Keratinocyte (primary cell): ENCODE results near the gene PLEKHO2. TPM values are rescaled to one million over a fixed set of nuclear protein-coding genes. Genes with fewer than 3 reads are reported as not detected.

Source experiments
- DNase-seq: peaks from one replicate; pipeline ENCODE4 v3.0.0-alpha.2; 2011; ENCODE audit warnings: low read depth, missing footprints, low spot score
- FAIRE-seq: peaks from 2 replicates; lab custom pipeline; 2011; peaks lifted over from hg19 to GRCh38; lab: Jason Lieb, UNC
- H2AFZ ChIP-seq: 2 replicates; pipeline ENCODE4 v1.6.0; 2012; ENCODE audit warnings: low read length, control low read depth, inconsistent platforms; ENCODE audit not compliant: control insufficient read depth
- H3K27ac ChIP-seq: 2 replicates; pipeline ENCODE4 v1.5.1; 2011; ENCODE audit warnings: low read length; ENCODE audit not compliant: control insufficient read depth, insufficient read depth
- H3K27me3 ChIP-seq: 3 replicates; pipeline ENCODE4 v1.6.0; 2011; ENCODE audit warnings: low read length; ENCODE audit not compliant: control insufficient read depth, insufficient read depth; ENCODE audit errors: extremely low read depth
- H3K36me3 ChIP-seq, 2 experiments: 2 replicates in 1 of 2; 3 replicates in 1 of 2; pipeline ENCODE4 v1.5.1; 2011; ENCODE audit warnings: low read length in 2 of 2, mild to moderate bottlenecking in 1 of 2; ENCODE audit not compliant: control insufficient read depth in 2 of 2, insufficient read depth in 2 of 2; ENCODE audit errors: extremely low read depth in 1 of 2
- H3K4me1 ChIP-seq: 3 replicates; pipeline ENCODE4 v1.5.1; 2011; ENCODE audit warnings: low read length; ENCODE audit not compliant: control insufficient read depth, insufficient read depth; ENCODE audit errors: extremely low read depth
- H3K4me2 ChIP-seq: 3 replicates; pipeline ENCODE4 v1.6.0; 2011; ENCODE audit warnings: low read depth, low read length; ENCODE audit not compliant: control insufficient read depth, insufficient read depth; ENCODE audit errors: extremely low read depth
- H3K4me3 ChIP-seq, 3 experiments: fragments of 200-600 bp in 1 of 3; sonication (generic) in 1 of 3; 2 replicates in 2 of 3; 3 replicates in 1 of 3; pipeline ENCODE4 v1.5.1; 2011 to 2016; ENCODE audit warnings: low read length in 3 of 3, mild to moderate bottlenecking in 3 of 3, control low read depth in 2 of 3, inconsistent platforms in 1 of 3, low read depth in 1 of 3, mixed read lengths in 1 of 3, mixed run types in 1 of 3, moderate library complexity in 1 of 3; ENCODE audit not compliant: control insufficient read depth in 2 of 3, insufficient read depth in 2 of 3; ENCODE audit errors: extremely low read depth in 1 of 3
- H3K79me2 ChIP-seq: 2 replicates; pipeline ENCODE4 v1.6.0; 2012; ENCODE audit warnings: low read length; ENCODE audit not compliant: control insufficient read depth, insufficient read depth
- H3K9ac ChIP-seq: 3 replicates; pipeline ENCODE4 v1.6.0; 2011; ENCODE audit warnings: low read length; ENCODE audit not compliant: control insufficient read depth, insufficient read depth; ENCODE audit errors: extremely low read depth
- H3K9me1 ChIP-seq: 3 replicates; pipeline ENCODE4 v1.6.0; 2011; ENCODE audit warnings: low read length; ENCODE audit not compliant: control insufficient read depth, insufficient read depth; ENCODE audit errors: extremely low read depth
- H3K9me3 ChIP-seq: 2 replicates; pipeline ENCODE4 v1.5.1; 2012; ENCODE audit warnings: low read depth, low read length; ENCODE audit not compliant: control insufficient read depth
- H4K20me1 ChIP-seq: 3 replicates; pipeline ENCODE4 v1.6.0; 2011; ENCODE audit warnings: low read length; ENCODE audit not compliant: control insufficient read depth, insufficient read depth; ENCODE audit errors: extremely low read depth
- CTCF ChIP-seq, 3 experiments: IDR thresholded peaks in 1 of 3; conservative IDR thresholded peaks in 1 of 3; optimal IDR thresholded peaks in 1 of 3; 2 replicates in 2 of 3; 3 replicates in 1 of 3; pipeline versions ENCODE3 to v1.5.1; 2011; ENCODE audit warnings: low read length in 3 of 3, mild to moderate bottlenecking in 3 of 3, moderate library complexity in 2 of 3, control low read depth in 1 of 3, inconsistent platforms in 1 of 3; ENCODE audit not compliant: insufficient read depth in 2 of 3; ENCODE audit errors: extremely low read depth in 1 of 3
- EZH2 ChIP-seq: IDR thresholded peaks from one replicate; pipeline ENCODE4 v1.6.1; 2012; ENCODE audit warnings: inconsistent platforms, mild to moderate bottlenecking, low read length, moderate library complexity
- dilution Hi-C: fragments of 300-500 bp; cut with MboI; formaldehyde crosslinking; loops from one replicate; pipeline ENCODE4 v1.7.0; 2020; ENCODE audit warnings: low sequenced_read_pairs; ENCODE audit not compliant: extremely low pct_ligation_motif_present
- polyA plus RNA-seq, 5 experiments: library from polyadenylated mRNA; depleted of rRNA in 3 of 5; stranded (reverse) in 3 of 5; stranded (forward) in 1 of 5; unstranded in 1 of 5; fragments of >200 nt; gene quantifications; 1 replicate in 1 of 5; 2 replicates in 3 of 5; 3 replicates in 1 of 5; pipeline versions ENCODE4 v1.2.1 to v1.2.3, GENCODE V29; 2011 to 2012; ENCODE audit warnings: missing spikeins in 2 of 5, low read depth in 1 of 5, low replicate concordance in 1 of 5

PLEKHO2 gene
- polyA plus RNA-seq, 1 donor (not counting 4 experiments of a cell fraction or from before 2014, with no cell fraction given) = 8.8 TPM

- no peak overlapping the region for H3K27ac ChIP-seq
These were observed 24.3 kb downstream of the PLEKHO2 start for GRCh38 chr15:64865998-64866520.

GRCh38 chr15:64869501-64869900 lies 27.8 kb downstream of the PLEKHO2 start:
- dilution Hi-C loops = no loop called here
- FAIRE-seq = no peak
- TF ChIP-seq CTCF (optimal IDR thresholded peaks at IDR 0.05 in 1 of 3, IDR thresholded peaks at IDR 0.05 in 1 of 3, conservative IDR thresholded peaks at IDR 0.05 in 1 of 3; ENCODE audit: extremely low read depth in 1 of 3, insufficient read depth in 2 of 3, low read length in 3 of 3) = no peak
- no peak for TF ChIP-seq EZH2

More at GRCh38 chr15:64865998-64866520, 24.3 kb downstream of the PLEKHO2 start:
- Histone ChIP-seq H3K4me1 (peaks cover 7% of the 10 kb centered on the region), H3K27me3 (no peaks in the 10 kb centered on the region), H3K4me3 (no peak overlapping the region), H3K9me1 (no peaks in the 10 kb centered on the region), H3K79me2 (no peaks in the 10 kb centered on the region), H4K20me1 (no peaks in the 10 kb centered on the region), H3K9me3 (no peaks in the 10 kb centered on the region), H2AFZ (no peak overlapping the region), H3K9ac (no peak overlapping the region), H3K36me3 (peaks cover 11 to 20% of the 10 kb centered on the region in 2 experiments), H3K4me2 (no peak overlapping the region)
- dilution Hi-C loops = no loop called here
- DNase-seq (no peak), FAIRE-seq (no peak)
- TF ChIP-seq EZH2 = no peak
- no peak for TF ChIP-seq CTCF (optimal IDR thresholded peaks at IDR 0.05 in 1 of 3, IDR thresholded peaks at IDR 0.05 in 1 of 3, conservative IDR thresholded peaks at IDR 0.05 in 1 of 3; ENCODE audit: extremely low read depth in 1 of 3, insufficient read depth in 2 of 3, low read length in 3 of 3)

More at GRCh38 chr15:64869501-64869900, 27.8 kb downstream of the PLEKHO2 start:
- Histone ChIP-seq H3K27ac (no peak overlapping the region), H3K27me3 (no peaks in the 10 kb centered on the region), H3K9me3 (no peaks in the 10 kb centered on the region), H2AFZ (no peak overlapping the region), H3K9me1 (no peaks in the 10 kb centered on the region), H3K4me2 (no peak overlapping the region), H3K4me3 (no peak overlapping the region), H3K4me1 (peaks cover 11% of the 10 kb centered on the region), H3K79me2 (no peaks in the 10 kb centered on the region), H3K9ac (no peak overlapping the region), H3K36me3 (peaks cover 10 to 11% of the 10 kb centered on the region in 2 experiments), H4K20me1 (no peaks in the 10 kb centered on the region)
- DNase-seq = no peak
